H9 (cell line): Measurements from ENCODE around the gene PLD3. TPM values are rescaled to one million over a fixed set of nuclear protein-coding genes. Genes with fewer than 3 reads are reported as not detected.

Source experiments
- DNase-seq: peaks from one replicate; pipeline ENCODE4 v3.0.0-alpha.2; 2017
- H2AFZ ChIP-seq: one replicate; pipeline ENCODE4 v1.6.1; 2013; ENCODE audit warnings: mild to moderate bottlenecking, low read length, control low read depth, moderate library complexity
- H2AK5ac ChIP-seq: 2 replicates; pipeline ENCODE4 v1.6.1; 2013; ENCODE audit warnings: low read length, control low read depth, mixed read lengths; ENCODE audit not compliant: insufficient read length
- H2BK120ac ChIP-seq: one replicate; pipeline ENCODE4 v1.6.1; 2013; ENCODE audit warnings: low read depth, mild to moderate bottlenecking, low read length, control low read depth, inconsistent platforms; ENCODE audit not compliant: poor library complexity, severe bottlenecking
- H2BK12ac ChIP-seq: 2 replicates; pipeline ENCODE4 v1.6.1; 2013; ENCODE audit warnings: low read length, control low read depth, mixed read lengths, low read depth; ENCODE audit not compliant: insufficient read length
- H2BK15ac ChIP-seq: 2 replicates; pipeline ENCODE4 v1.6.1; 2013; ENCODE audit warnings: low read depth, low read length, control low read depth
- H2BK20ac ChIP-seq: one replicate; pipeline ENCODE4 v1.6.1; 2013; ENCODE audit warnings: low read depth, mild to moderate bottlenecking, low read length, control low read depth, inconsistent platforms; ENCODE audit not compliant: poor library complexity, severe bottlenecking
- H2BK5ac ChIP-seq: 2 replicates; pipeline ENCODE4 v1.6.1; 2013; ENCODE audit warnings: low read length, control low read depth, mixed read lengths; ENCODE audit not compliant: insufficient read length
- H3K14ac ChIP-seq: 2 replicates; pipeline ENCODE4 v1.6.1; 2013; ENCODE audit warnings: low read length, control low read depth; ENCODE audit not compliant: insufficient read depth
- H3K18ac ChIP-seq: 2 replicates; pipeline ENCODE4 v1.6.1; 2013; ENCODE audit warnings: low read depth, mild to moderate bottlenecking, mixed read lengths, low read length, control low read depth; ENCODE audit not compliant: insufficient read length
- H3K23ac ChIP-seq: 2 replicates; pipeline ENCODE4 v1.6.1; 2013; ENCODE audit warnings: low read length, control low read depth, mixed read lengths, low read depth; ENCODE audit not compliant: insufficient read length
- H3K23me2 ChIP-seq: 2 replicates; pipeline ENCODE4 v1.6.1; 2013; ENCODE audit warnings: low read depth, mild to moderate bottlenecking, mixed read lengths, low read length, control low read depth; ENCODE audit not compliant: insufficient read length, poor library complexity, severe bottlenecking
- H3K27ac ChIP-seq: 2 replicates; pipeline ENCODE4 v1.5.1; 2013; ENCODE audit warnings: low read length, control low read depth, mixed read lengths, low read depth; ENCODE audit not compliant: insufficient read length
- H3K27me3 ChIP-seq: 2 replicates; pipeline ENCODE4 v1.6.1; 2013; ENCODE audit warnings: low read length, control low read depth, inconsistent platforms; ENCODE audit not compliant: insufficient read depth
- H3K4ac ChIP-seq: 2 replicates; pipeline ENCODE4 v1.6.1; 2013; ENCODE audit warnings: low read depth, mild to moderate bottlenecking, control low read depth, inconsistent platforms, low read length, moderate library complexity
- H3K4me1 ChIP-seq: 2 replicates; pipeline ENCODE4 v1.6.1; 2013; ENCODE audit warnings: low read length, control low read depth, inconsistent platforms; ENCODE audit not compliant: insufficient read depth
- H3K4me2 ChIP-seq: 2 replicates; pipeline ENCODE4 v1.6.1; 2013; ENCODE audit warnings: low read length, control low read depth, mixed read lengths; ENCODE audit not compliant: insufficient read length, insufficient read depth
- H3K56ac ChIP-seq: 2 replicates; pipeline ENCODE4 v1.6.1; 2013; ENCODE audit warnings: low read depth, mild to moderate bottlenecking, mixed read lengths, low read length, control low read depth; ENCODE audit not compliant: insufficient read length
- H3K79me1 ChIP-seq: 2 replicates; pipeline ENCODE4 v1.6.1; 2013; ENCODE audit warnings: low read depth, mild to moderate bottlenecking, moderate library complexity, low read length, control low read depth, inconsistent platforms; ENCODE audit not compliant: insufficient read depth, poor library complexity, severe bottlenecking
- H3K79me2 ChIP-seq: 2 replicates; pipeline ENCODE4 v1.6.1; 2013; ENCODE audit warnings: low read length, control low read depth, inconsistent platforms; ENCODE audit not compliant: insufficient read depth
- H3K9ac ChIP-seq: 2 replicates; pipeline ENCODE4 v1.6.1; 2013; ENCODE audit warnings: low read length, control low read depth, mixed read lengths; ENCODE audit not compliant: insufficient read length; ENCODE audit errors: extremely low read depth
- H3K9me3 ChIP-seq: one replicate; pipeline ENCODE4 v1.6.1; 2013; ENCODE audit warnings: low read depth, low read length, inconsistent platforms; ENCODE audit not compliant: control insufficient read depth
- H3T11ph ChIP-seq: one replicate; pipeline ENCODE4 v1.6.1; 2013; ENCODE audit warnings: mild to moderate bottlenecking, low read length, control low read depth, inconsistent platforms
- H4K20me1 ChIP-seq: one replicate; pipeline ENCODE4 v1.6.1; 2013; ENCODE audit not compliant: control insufficient read depth, insufficient read length, insufficient read depth
- H4K5ac ChIP-seq: 2 replicates; pipeline ENCODE4 v1.6.1; 2013; ENCODE audit warnings: low read depth, mild to moderate bottlenecking, mixed read lengths, low read length, control low read depth; ENCODE audit not compliant: insufficient read length
- H4K8ac ChIP-seq: replicated peaks from 2 replicates; pipeline ENCODE4 v1.6.1; 2013; ENCODE audit warnings: low read length, control low read depth, mixed read lengths, low read depth; ENCODE audit not compliant: insufficient read length
- H4K91ac ChIP-seq: 2 replicates; pipeline ENCODE4 v1.6.1; 2013; ENCODE audit warnings: low read depth, mild to moderate bottlenecking, moderate library complexity, mixed read lengths, low read length, control low read depth; ENCODE audit not compliant: insufficient read length
- H3K27ac Mint-ChIP-seq, 3 experiments: 2 replicates in 2 of 3; 3 replicates in 1 of 3; pipeline ENCODE4 v1.8.0; 2020 to 2021; ENCODE audit warnings: mixed read lengths in 3 of 3, mild to moderate bottlenecking in 1 of 3, moderate library complexity in 1 of 3
- H3K27me3 Mint-ChIP-seq: 2 replicates; pipeline ENCODE4 v1.8.0; 2021; ENCODE audit warnings: low read depth, mild to moderate bottlenecking, moderate library complexity, mixed read lengths
- H3K36me3 Mint-ChIP-seq, 3 experiments: 2 replicates in 2 of 3; 3 replicates in 1 of 3; pipeline ENCODE4 v1.8.0; 2020 to 2021; ENCODE audit warnings: low read depth in 3 of 3, mixed read lengths in 3 of 3; ENCODE audit not compliant: insufficient read depth in 1 of 3
- H3K4me1 Mint-ChIP-seq, 2 experiments: 2 replicates each; pipeline ENCODE4 v1.8.0; 2020; ENCODE audit warnings: mixed read lengths in 2 of 2
- H3K4me3 Mint-ChIP-seq, 2 experiments: 2 replicates in 1 of 2; 3 replicates in 1 of 2; pipeline ENCODE4 v1.8.0; 2020 to 2021; ENCODE audit warnings: mild to moderate bottlenecking in 2 of 2, mixed read lengths in 2 of 2, moderate library complexity in 1 of 2
- H3K9me3 Mint-ChIP-seq, 2 experiments: 2 replicates in 1 of 2; 3 replicates in 1 of 2; pipeline ENCODE4 v1.8.0; 2020; ENCODE audit warnings: mild to moderate bottlenecking in 2 of 2, mixed read lengths in 2 of 2, moderate library complexity in 1 of 2
- WGBS: extraction: QIAGEN DNeasy Blood & Tissue Kit; methylation state at CpG from one replicate; pipeline ENCODE4 v1.1.7; 2013; ENCODE audit warnings: missing lambda C conversion rate, low lambda C conversion rate, mixed read lengths; ENCODE audit not compliant: insufficient read length; ENCODE audit errors: extremely low coverage; 5-methylcytosine and 5-hydroxymethylcytosine counted together
- total RNA-seq: library from RNA; stranded (reverse); gene quantifications from 2 replicates; pipeline ENCODE4 v1.2.1, GENCODE V29; 2021
- TF ChIP-seq, protein P1 (sequence below): fragments of 200-600 bp; sonication (generic); conservative IDR thresholded peaks from 3 replicates; pipeline ENCODE4 v1.8.0; 2021; ENCODE audit warnings: antibody characterized with exemption, mild to moderate bottlenecking

The PLD3 gene
- total RNA-seq, 1 experiment from 2014 or later: 194 TPM

- Histone ChIP-seq H2BK20ac (no peak overlapping the region), H3K27me3 (no peaks in the 10 kb centered on the region), H3K4me1 (no peaks in the 10 kb centered on the region), H2AK5ac (no peak overlapping the region), H4K91ac (no peak overlapping the region), H3K9ac (no peak overlapping the region), H4K5ac (no peak overlapping the region), H3K79me1 (no peaks in the 10 kb centered on the region), H3K79me2 (no peaks in the 10 kb centered on the region), H3K27ac (no peak overlapping the region), H2AFZ (no peak overlapping the region), H3K23ac (no peak overlapping the region), H2BK120ac (no peak overlapping the region), H4K8ac (no peak overlapping the region), H3K4me2 (no peak overlapping the region), H2BK5ac (no peak overlapping the region), H2BK12ac (no peak overlapping the region), H3K23me2 (peaks cover 6% of the 10 kb centered on the region), H4K20me1 (no peaks in the 10 kb centered on the region), H3K9me3 (no peaks in the 10 kb centered on the region), H3K18ac (no peak overlapping the region), H3T11ph (no peak overlapping the region), H3K56ac (no peak overlapping the region), H3K4ac (no peak overlapping the region), H3K14ac (no peak overlapping the region), H2BK15ac (no peak overlapping the region)
- Mint-ChIP-seq H3K27me3 (no peaks in the 10 kb centered on the region), H3K27ac (no peak overlapping the region; a peak in 1 of 7 replicates), H3K4me3 (no peak overlapping the region), H3K9me3 (peaks cover 0 to 3% of the 10 kb centered on the region in 2 experiments; a peak in 1 of 5 replicates), H3K36me3 (peaks cover 0 to 10% (median 7%) of the 10 kb centered on the region in 3 experiments; a peak in 5 of 7 replicates), H3K4me1 (peaks cover 11 to 14% of the 10 kb centered on the region in 2 experiments)
- WGBS: no CpG with 5 or more reads among the region's 7 CpGs
- DNase-seq: no peak
- TF ChIP-seq, protein P1, sequence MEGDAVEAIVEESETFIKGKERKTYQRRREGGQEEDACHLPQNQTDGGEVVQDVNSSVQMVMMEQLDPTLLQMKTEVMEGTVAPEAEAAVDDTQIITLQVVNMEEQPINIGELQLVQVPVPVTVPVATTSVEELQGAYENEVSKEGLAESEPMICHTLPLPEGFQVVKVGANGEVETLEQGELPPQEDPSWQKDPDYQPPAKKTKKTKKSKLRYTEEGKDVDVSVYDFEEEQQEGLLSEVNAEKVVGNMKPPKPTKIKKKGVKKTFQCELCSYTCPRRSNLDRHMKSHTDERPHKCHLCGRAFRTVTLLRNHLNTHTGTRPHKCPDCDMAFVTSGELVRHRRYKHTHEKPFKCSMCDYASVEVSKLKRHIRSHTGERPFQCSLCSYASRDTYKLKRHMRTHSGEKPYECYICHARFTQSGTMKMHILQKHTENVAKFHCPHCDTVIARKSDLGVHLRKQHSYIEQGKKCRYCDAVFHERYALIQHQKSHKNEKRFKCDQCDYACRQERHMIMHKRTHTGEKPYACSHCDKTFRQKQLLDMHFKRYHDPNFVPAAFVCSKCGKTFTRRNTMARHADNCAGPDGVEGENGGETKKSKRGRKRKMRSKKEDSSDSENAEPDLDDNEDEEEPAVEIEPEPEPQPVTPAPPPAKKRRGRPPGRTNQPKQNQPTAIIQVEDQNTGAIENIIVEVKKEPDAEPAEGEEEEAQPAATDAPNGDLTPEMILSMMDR: no peak
Measured at GRCh38 chr19:40344422-40344821, 4.1 kb upstream of the PLD3 start.
